ENCODE data around the gene HOXA13.

- TF ChIP-seq FOXP2 (optimal IDR thresholded peaks at IDR 0.05; ENCODE audit: control extremely low read depth, extremely low read length, insufficient read depth), result no peak
- no peak for TF ChIP-seq POLR2AphosphoS5 (IDR thresholded peaks at IDR 0.05; ENCODE audit: borderline replicate concordance, low read depth, low read length)
- TF ChIP-seq EZH2 (IDR thresholded peaks at IDR 0.05), result no peak
Measured at GRCh38 chr7:27244488-27245123, 44.7 kb upstream of the HOXA13 start.

All from SK-N-MC (cell line).